ENCODE data around the gene SH3PXD2A. TPM values are rescaled to one million over a fixed set of nuclear protein-coding genes. Genes with fewer than 3 reads are reported as not detected.

SH3PXD2A gene
- total and polyA plus RNA-seq, 2 of the 4 experiments (the other 2 are of a cell fraction), result 6.3 to 23.0 TPM

GRCh38 chr10:103775776-103776175, 79.6 kb downstream of the SH3PXD2A start:
- no CpG with 5 or more reads among the region's 5 CpGs for WGBS, 2 experiments (ENCODE audit: extremely low coverage in 2 of 2, insufficient read length in 1 of 2)
- intact Hi-C loops (cut with micrococcal nuclease), result loop anchor here (5.0 kb wide), 1 partner anchor 58 kb away; no protein-coding TSS in a partner anchor
- CTCF ChIA-PET, result interaction anchor here (0.9 kb wide), 1 partner anchor 11 kb away, joined by 3 read pairs; no protein-coding TSS in a partner anchor

More at GRCh38 chr10:103775776-103776175, 79.6 kb downstream of the SH3PXD2A start:
- Histone ChIP-seq H3K23ac (ENCODE audit: low read depth, low read length) (no peak overlapping the region), H3K14ac (replicated peaks; ENCODE audit: low read depth, low read length) (no peak overlapping the region), H3K56ac (ENCODE audit: extremely low read depth, insufficient read depth, low read length) (no peak overlapping the region), H2BK15ac (ENCODE audit: low read depth, low read length) (no peak overlapping the region), H2BK5ac (ENCODE audit: low read depth, low read length, poor library complexity, severe bottlenecking) (no peak overlapping the region), H3K9me3 (ENCODE audit: control insufficient read depth, insufficient read depth, low read length) (peaks cover under 1% of the 10 kb centered on the region), H4K91ac (ENCODE audit: insufficient read depth, low read depth, low read length) (no peak overlapping the region), H2AFZ (replicated peaks; ENCODE audit: low read length, poor library complexity) (no peak overlapping the region), H3K36me3 (ENCODE audit: control insufficient read depth, insufficient read depth, low read length) (no peaks in the 10 kb centered on the region), H3K27ac (ENCODE audit: insufficient read depth, low read length) (no peak overlapping the region), H3K4me3 (ENCODE audit: insufficient read depth, low read depth, low read length) (no peak overlapping the region), H4K8ac (ENCODE audit: low read depth in 2 of 2, low read length in 2 of 2) (no peak overlapping the region), H3K4me1 (ENCODE audit: control insufficient read depth, insufficient read depth, low read length) (peaks cover 16% of the 10 kb centered on the region; the same call in 1 of the 2 replicates), H3K4ac (ENCODE audit: low read depth, low read length) (no peak overlapping the region), H2BK120ac (ENCODE audit: low read depth, low read length) (no peak overlapping the region), H2BK20ac (ENCODE audit: low read depth, low read length) (no peak overlapping the region), H3K9me1 (ENCODE audit: insufficient read depth, low read length) (peaks cover 6% of the 10 kb centered on the region; the same call in 1 of the 2 replicates), H2AK5ac (ENCODE audit: low read depth, low read length) (no peak overlapping the region), H4K5ac (ENCODE audit: low read depth, low read length) (no peak overlapping the region), H3K79me1 (ENCODE audit: low read depth in 1 of 2, low read length in 2 of 2) (peaks cover 0 to 25% of the 10 kb centered on the region in 2 experiments; a peak in 2 of 4 replicates), H3K27me3 (ENCODE audit: control insufficient read depth, insufficient read depth, low read length) (no peaks in the 10 kb centered on the region), H3K18ac (ENCODE audit: low read depth, low read length) (no peak overlapping the region), H3K9ac (ENCODE audit: low read depth, low read length) (no peak overlapping the region), H4K20me1 (ENCODE audit: insufficient read depth, low read length) (peaks cover 5% of the 10 kb centered on the region), H3K4me2 (ENCODE audit: low read depth, low read length) (no peak overlapping the region), H2AK9ac (replicated peaks; ENCODE audit: low read depth, low read length, poor library complexity) (peak overlapping the region; percentile 37)
- DNase-seq (no peak), ATAC-seq (ENCODE audit: low read depth) (no peak)
- POLR2A ChIA-PET (ENCODE audit: unreplicated experiment), result no interaction called here
- in situ Hi-C loops (cut with MboI; ENCODE audit: low sequenced_read_pairs), result no loop called here
- dilution Hi-C loops (cut with HindIII; ENCODE audit: low sequenced_read_pairs, unreplicated experiment), result no loop called here
- no peak for TF ChIP-seq SMC3 (IDR thresholded peaks at IDR 0.05; ENCODE audit: low read depth, low read length)
- no peak for TF ChIP-seq ELK1 (IDR thresholded peaks at IDR 0.05; ENCODE audit: borderline replicate concordance, low read depth, low read length)
- TF ChIP-seq CTCF (conservative IDR thresholded peaks at IDR 0.05; ENCODE audit: low read depth, low read length), result no peak
- TF ChIP-seq USF2 (IDR thresholded peaks at IDR 0.05; ENCODE audit: low read depth, low read length), result no peak
- no peak for TF ChIP-seq MXI1 (IDR thresholded peaks at IDR 0.05; ENCODE audit: borderline replicate concordance, low read depth, low read length)
- no peak for TF ChIP-seq RAD21 (IDR thresholded peaks at IDR 0.05; ENCODE audit: low read length)
- TF ChIP-seq RFX5 (IDR thresholded peaks at IDR 0.05; ENCODE audit: low read depth, low read length), result no peak
- TF ChIP-seq CHD1 (IDR thresholded peaks at IDR 0.05; ENCODE audit: low read depth, low read length), result no peak
- TF ChIP-seq BHLHE40 (IDR thresholded peaks at IDR 0.05; ENCODE audit: low read depth, low read length), result no peak
- no peak for TF ChIP-seq NFE2L2 (IDR thresholded peaks at IDR 0.05; ENCODE audit: low read depth, low read length)
- no peak for TF ChIP-seq RCOR1 (IDR thresholded peaks at IDR 0.05; ENCODE audit: insufficient replicate concordance, low read length)
- no peak for TF ChIP-seq MAFK (IDR thresholded peaks at IDR 0.05; ENCODE audit: low read depth, low read length)
- no peak for TF ChIP-seq MAZ (IDR thresholded peaks at IDR 0.05; ENCODE audit: borderline replicate concordance, low read depth, low read length)
- no peak for TF ChIP-seq POLR2A (IDR thresholded peaks at IDR 0.05; ENCODE audit: low read depth, low read length)
- no peak for TF ChIP-seq CEBPB (IDR thresholded peaks at IDR 0.05; ENCODE audit: low read depth, low read length)
- no peak for TF ChIP-seq FOS (IDR thresholded peaks at IDR 0.05; ENCODE audit: low read depth, low read length)
- no TSS peak for BruUV-seq (replicated peaks)
